HEK293 (cell line): Measurements from ENCODE around the gene PRKCA.

Source experiments
- ATF2 ChIP-seq: fragments of 450-650 bp; formaldehyde crosslinking; IDR thresholded peaks from 2 replicates; pipeline ENCODE4 v1.5.1; 2016; ENCODE audit warnings: missing biosample characterization, missing genetic modification characterization, low read depth
- GFI1B ChIP-seq: fragments of 450-650 bp; formaldehyde crosslinking; IDR thresholded peaks from 2 replicates; pipeline ENCODE4 v1.5.1; 2016; ENCODE audit warnings: missing biosample characterization, missing genetic modification characterization
- HOXA7 ChIP-seq: sonication (generic); formaldehyde crosslinking; IDR thresholded peaks from 2 replicates; pipeline ENCODE4 v1.8.1; 2022; ENCODE audit warnings: missing genetic modification reagents, borderline replicate concordance
- IKZF3 ChIP-seq: fragments of 450-650 bp; IDR thresholded peaks from 2 replicates; pipeline ENCODE4 v1.5.0; 2018; ENCODE audit warnings: missing biosample characterization, mild to moderate bottlenecking, missing genetic modification characterization, moderate library complexity
- INSM2 ChIP-seq: fragments of 450-650 bp; formaldehyde crosslinking; IDR thresholded peaks from 2 replicates; pipeline ENCODE4 v1.5.1; 2016; ENCODE audit warnings: missing biosample characterization, missing genetic modification characterization
- KLF8 ChIP-seq: fragments of 450-650 bp; formaldehyde crosslinking; IDR thresholded peaks from 2 replicates; pipeline ENCODE4 v1.5.1; 2016; ENCODE audit warnings: missing biosample characterization, missing genetic modification characterization
- MZF1 ChIP-seq: fragments of 450-650 bp; formaldehyde crosslinking; IDR thresholded peaks from 2 replicates; pipeline ENCODE4 v1.5.1; 2017; ENCODE audit warnings: missing biosample characterization, missing genetic modification characterization, borderline replicate concordance
- PRDM4 ChIP-seq: fragments of 450-650 bp; formaldehyde crosslinking; IDR thresholded peaks from 2 replicates; pipeline ENCODE4 v1.5.1; 2017; ENCODE audit warnings: missing biosample characterization, missing genetic modification characterization
- SP3 ChIP-seq: fragments of 450-650 bp; formaldehyde crosslinking; IDR thresholded peaks from 2 replicates; pipeline ENCODE4 v1.5.1; 2016; ENCODE audit warnings: missing biosample characterization, missing genetic modification characterization
- WT1 ChIP-seq: fragments of 450-650 bp; formaldehyde crosslinking; IDR thresholded peaks from 2 replicates; pipeline ENCODE4 v1.5.1; 2016; ENCODE audit warnings: missing biosample characterization, missing genetic modification characterization
- YY2 ChIP-seq: fragments of 450-650 bp; formaldehyde crosslinking; IDR thresholded peaks from 2 replicates; pipeline ENCODE4 v1.5.1; 2016; ENCODE audit warnings: missing biosample characterization, missing genetic modification characterization
- ZBTB8A ChIP-seq: fragments of 450-650 bp; formaldehyde crosslinking; IDR thresholded peaks from 2 replicates; pipeline ENCODE4 v1.5.1; 2016; ENCODE audit warnings: missing biosample characterization, missing genetic modification characterization
- ZEB2 ChIP-seq: fragments of 450-650 bp; formaldehyde crosslinking; IDR thresholded peaks from 2 replicates; pipeline ENCODE4 v1.5.1; 2016; ENCODE audit warnings: missing biosample characterization, missing genetic modification characterization
- ZFP37 ChIP-seq: fragments of 450-650 bp; formaldehyde crosslinking; IDR thresholded peaks from 2 replicates; pipeline ENCODE4 v1.5.1; 2016; ENCODE audit warnings: missing biosample characterization, missing genetic modification characterization
- ZFP69B ChIP-seq: fragments of 450-650 bp; formaldehyde crosslinking; IDR thresholded peaks from 2 replicates; pipeline ENCODE4 v1.5.1; 2016; ENCODE audit warnings: missing biosample characterization, missing genetic modification characterization
- ZNF2 ChIP-seq: fragments of 450-650 bp; formaldehyde crosslinking; IDR thresholded peaks from 2 replicates; pipeline ENCODE4 v1.5.1; 2016; ENCODE audit warnings: missing biosample characterization, missing genetic modification characterization
- ZNF223 ChIP-seq: fragments of 450-650 bp; formaldehyde crosslinking; IDR thresholded peaks from 2 replicates; pipeline ENCODE4 v1.5.1; 2016; ENCODE audit warnings: missing biosample characterization, missing genetic modification characterization
- ZNF23 ChIP-seq: fragments of 450-650 bp; formaldehyde crosslinking; IDR thresholded peaks from 2 replicates; pipeline ENCODE4 v1.5.1; 2016; ENCODE audit warnings: missing biosample characterization, missing genetic modification characterization, borderline replicate concordance
- ZNF280C ChIP-seq: fragments of 450-650 bp; formaldehyde crosslinking; IDR thresholded peaks from 2 replicates; pipeline ENCODE4 v1.5.1; 2016; ENCODE audit warnings: missing biosample characterization, missing genetic modification characterization
- ZNF354C ChIP-seq: fragments of 450-650 bp; formaldehyde crosslinking; IDR thresholded peaks from 2 replicates; pipeline ENCODE4 v1.5.1; 2016; ENCODE audit warnings: missing biosample characterization, missing genetic modification characterization, low read depth, borderline replicate concordance
- ZNF423 ChIP-seq: fragments of 450-650 bp; formaldehyde crosslinking; IDR thresholded peaks from 2 replicates; pipeline ENCODE4 v1.5.1; 2016; ENCODE audit warnings: missing biosample characterization, missing genetic modification characterization
- ZNF433 ChIP-seq: fragments of 450-650 bp; formaldehyde crosslinking; IDR thresholded peaks from 2 replicates; pipeline ENCODE4 v1.5.1; 2016; ENCODE audit warnings: missing biosample characterization, missing genetic modification characterization, low read depth
- ZNF560 ChIP-seq: fragments of 450-650 bp; formaldehyde crosslinking; IDR thresholded peaks from 2 replicates; pipeline ENCODE4 v1.5.1; 2017; ENCODE audit warnings: missing biosample characterization, missing genetic modification characterization, borderline replicate concordance
- ZNF621 ChIP-seq: fragments of 450-650 bp; formaldehyde crosslinking; IDR thresholded peaks from 2 replicates; pipeline ENCODE4 v1.5.1; 2017; ENCODE audit warnings: missing biosample characterization, missing genetic modification characterization
- ZNF639 ChIP-seq: fragments of 450-650 bp; formaldehyde crosslinking; IDR thresholded peaks from 2 replicates; pipeline ENCODE4 v1.5.1; 2016; ENCODE audit warnings: missing biosample characterization, missing genetic modification characterization
- ZNF660 ChIP-seq: fragments of 450-650 bp; IDR thresholded peaks from 2 replicates; pipeline ENCODE4 v1.5.1; 2018; ENCODE audit warnings: missing biosample characterization, mild to moderate bottlenecking, missing genetic modification characterization
- ZNF704 ChIP-seq: fragments of 450-650 bp; formaldehyde crosslinking; IDR thresholded peaks from 2 replicates; pipeline ENCODE4 v1.5.1; 2016; ENCODE audit warnings: missing biosample characterization, missing genetic modification characterization
- ZSCAN18 ChIP-seq: fragments of 450-650 bp; formaldehyde crosslinking; IDR thresholded peaks from 2 replicates; pipeline ENCODE4 v1.5.1; 2016; ENCODE audit warnings: missing biosample characterization, missing genetic modification characterization
- ZSCAN23 ChIP-seq: fragments of 450-650 bp; formaldehyde crosslinking; IDR thresholded peaks from 2 replicates; pipeline ENCODE4 v1.5.1; 2016; ENCODE audit warnings: missing biosample characterization, missing genetic modification characterization

Gene PRKCA

GRCh38 chr17:66466840-66467367, 164.5 kb downstream of the PRKCA start (continued):
- no peak for TF ChIP-seq PRDM4 (tag by site-specific recombination)
- TF ChIP-seq ZNF2 (tag by site-specific recombination), result 0 out of 2 replicates have a peak, but pooled peaks have one; percentile 40
- TF ChIP-seq ZSCAN23, result no peak
- peak; percentile 79 for TF ChIP-seq GFI1B (tag by site-specific recombination)
- peak; percentile 85 for TF ChIP-seq ZEB2 (tag by site-specific recombination)
- TF ChIP-seq ZNF223, result no peak
- TF ChIP-seq WT1, result no peak
- TF ChIP-seq HOXA7 (CRISPR knock-in tag), result no peak
- no peak for TF ChIP-seq ZSCAN18
- peak; percentile 29; the same call in 1 of the 2 replicates for TF ChIP-seq SP3 (tag by site-specific recombination)
- TF ChIP-seq ZNF433 (tag by site-specific recombination), result no peak
- TF ChIP-seq MZF1 (tag by site-specific recombination), result no peak
- TF ChIP-seq YY2, result no peak
- TF ChIP-seq ZNF354C (tag by site-specific recombination), result no peak
- TF ChIP-seq ZFP69B (tag by site-specific recombination), result no peak
- TF ChIP-seq ATF2 (tag by site-specific recombination), result no peak
- TF ChIP-seq ZNF621 (tag by site-specific recombination), result no peak
- TF ChIP-seq INSM2 (tag by site-specific recombination), result peak; percentile 86
- TF ChIP-seq ZNF639 (tag by site-specific recombination), result peak; percentile 61; the same call in 1 of the 2 replicates
- TF ChIP-seq ZBTB8A, result no peak
- TF ChIP-seq KLF8, result no peak; the same call in 1 of the 2 replicates
- peak; percentile 68; the same call in 1 of the 2 replicates for TF ChIP-seq ZNF660
- no peak for TF ChIP-seq ZNF23
- TF ChIP-seq ZFP37 (tag by site-specific recombination), result 0 out of 2 replicates have a peak, but pooled peaks have one; percentile 34
- no peak for TF ChIP-seq ZNF423
- TF ChIP-seq ZNF704 (tag by site-specific recombination), result no peak
- no peak for TF ChIP-seq ZNF560 (tag by site-specific recombination)
- no peak for TF ChIP-seq ZNF280C (tag by site-specific recombination)
- 0 out of 2 replicates have a peak, but pooled peaks have one; percentile 15 for TF ChIP-seq IKZF3
